GM21526 (cell line): ENCODE measurements around the gene HDAC2.
"Not testable (repeated sequence)": the region's sequence is repeated elsewhere in the genome, so short reads cannot be mapped to it uniquely, and the experiment has no call there.

Experiments used
- ATAC-seq: cut with Tn5 transposase; IDR thresholded peaks from one replicate; pipeline ENCODE4 v1.9.1; 2021; ENCODE audit warnings: moderate library complexity; ENCODE audit not compliant: unreplicated experiment, low FRiP score

HDAC2 gene

DNA sequence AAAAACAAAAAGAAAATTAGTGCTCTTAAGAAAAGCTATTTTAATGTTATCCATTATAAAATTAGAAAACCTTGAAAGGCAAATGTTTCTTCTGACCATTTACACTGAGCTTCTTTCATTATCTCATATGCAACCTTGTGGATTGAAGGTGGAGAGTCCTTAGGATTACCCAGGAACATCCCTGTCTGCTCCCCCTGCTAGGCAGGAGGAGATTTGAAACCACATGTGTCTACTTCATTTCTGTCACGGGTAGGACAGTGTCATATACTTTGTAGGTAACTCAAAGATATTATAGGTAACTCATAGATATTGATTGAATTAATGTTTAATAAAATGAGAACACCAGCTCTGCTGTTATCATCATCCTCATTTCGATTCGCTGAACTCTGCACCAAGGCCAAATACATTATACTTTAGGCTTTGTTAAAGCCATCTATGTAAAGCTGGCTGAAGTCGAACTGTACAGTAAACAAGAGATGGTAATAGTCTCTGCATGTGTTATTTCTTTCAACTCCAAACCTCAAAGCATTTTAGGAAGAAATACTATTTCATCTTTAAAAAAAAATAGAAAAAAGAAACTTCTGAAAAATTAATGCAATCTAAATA lies 49.5 kb downstream of the HDAC2 start:
- no peak for ATAC-seq

DNA sequence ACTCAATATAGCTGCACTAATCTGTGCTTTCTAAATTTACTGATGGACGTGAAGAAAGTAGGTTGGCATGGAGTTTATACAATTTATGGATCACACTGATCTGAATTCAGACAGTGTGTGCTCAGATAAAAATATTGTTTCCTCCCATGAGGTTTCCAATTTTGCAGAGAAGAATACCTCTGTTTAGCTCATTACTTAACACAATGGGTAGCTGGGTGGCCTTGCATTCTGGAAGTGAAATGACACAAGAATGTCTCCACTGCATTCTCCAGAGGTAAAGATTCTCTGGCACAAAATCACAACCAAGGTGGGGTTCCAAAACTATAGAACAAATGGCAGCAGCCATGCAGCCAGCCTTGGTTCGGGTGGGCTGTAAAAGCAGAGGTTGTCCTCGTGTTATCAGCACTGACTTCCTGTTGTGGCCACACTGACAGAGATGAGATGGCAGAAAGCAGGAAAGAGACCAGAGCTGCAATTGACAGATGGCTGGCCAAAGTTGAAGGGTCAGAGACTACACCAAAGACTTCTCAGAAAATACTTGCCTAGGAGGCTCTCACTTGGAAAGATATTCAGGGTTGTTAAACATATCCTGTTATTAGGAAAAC lies 50.2 kb downstream of the HDAC2 start:
- peak; percentile 77 for ATAC-seq

DNA sequence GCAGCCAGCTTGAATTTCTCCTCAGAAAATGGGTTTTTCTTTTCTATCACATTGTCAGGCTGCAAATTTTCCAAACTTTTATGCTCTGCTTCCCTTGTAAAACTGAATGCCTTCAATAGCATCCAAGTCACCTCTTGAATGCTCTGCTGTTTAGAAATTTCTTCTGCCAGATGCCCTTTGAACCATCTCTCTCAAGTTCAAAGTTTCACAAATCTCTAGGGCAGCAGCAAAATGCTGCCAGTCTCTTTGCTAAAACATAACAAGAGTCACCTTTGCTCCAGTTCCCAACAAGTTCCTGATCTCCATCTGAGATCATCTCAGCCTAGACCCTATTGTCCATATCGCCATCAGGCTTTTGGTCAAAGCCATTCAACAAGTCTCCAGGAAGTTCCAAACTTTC lies 60.7 kb downstream of the HDAC2 start:
- not testable (repeated sequence) for ATAC-seq

DNA sequence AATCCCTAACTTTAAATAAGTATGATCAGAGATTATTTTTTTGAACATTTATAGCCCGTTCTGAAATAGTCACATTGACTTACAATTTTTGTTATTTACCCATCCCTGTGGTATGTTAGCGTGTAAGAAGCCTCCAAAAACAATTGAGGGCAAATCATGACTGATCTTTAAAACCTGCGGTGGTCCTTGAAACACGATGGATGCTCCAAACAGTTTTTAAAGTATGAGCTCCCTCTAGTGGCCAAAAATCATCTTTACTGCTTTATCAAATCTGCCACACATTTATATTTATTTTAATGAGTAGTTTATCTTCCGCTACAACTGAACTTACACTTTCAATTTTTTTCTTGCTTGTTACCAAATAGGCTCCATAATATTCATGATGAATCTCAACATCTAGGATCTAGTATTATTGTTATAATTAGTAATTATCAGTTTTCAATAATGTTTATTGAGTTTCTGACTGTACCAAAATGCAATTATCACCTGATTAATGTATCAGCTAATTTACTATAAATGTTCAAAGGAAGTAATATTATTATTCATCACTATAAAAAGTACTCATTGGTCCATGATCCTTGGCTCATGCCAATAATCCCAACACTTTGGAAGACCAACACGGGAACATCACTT lies 61.6 kb downstream of the HDAC2 start:
- peak; percentile 84 for ATAC-seq

DNA sequence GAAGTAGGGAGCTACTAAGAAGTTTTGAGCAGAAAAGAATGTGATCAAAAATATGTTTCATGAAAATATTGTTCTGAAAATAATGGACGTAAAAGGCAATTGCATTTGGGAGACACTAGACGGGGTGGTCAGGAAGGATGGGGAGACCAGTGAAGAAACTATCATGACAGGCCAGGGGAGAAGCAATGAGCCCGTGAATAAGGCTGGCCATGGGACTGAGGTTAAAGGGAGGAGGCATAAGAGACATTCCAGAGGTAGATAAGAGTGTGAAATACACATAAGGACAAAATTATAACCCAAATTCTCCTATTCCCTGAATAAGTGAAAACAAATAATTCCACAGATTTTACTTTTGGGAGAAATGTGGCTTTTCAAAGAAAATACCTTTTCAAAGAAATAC lies 62.1 kb downstream of the HDAC2 start:
- ATAC-seq: no peak

DNA sequence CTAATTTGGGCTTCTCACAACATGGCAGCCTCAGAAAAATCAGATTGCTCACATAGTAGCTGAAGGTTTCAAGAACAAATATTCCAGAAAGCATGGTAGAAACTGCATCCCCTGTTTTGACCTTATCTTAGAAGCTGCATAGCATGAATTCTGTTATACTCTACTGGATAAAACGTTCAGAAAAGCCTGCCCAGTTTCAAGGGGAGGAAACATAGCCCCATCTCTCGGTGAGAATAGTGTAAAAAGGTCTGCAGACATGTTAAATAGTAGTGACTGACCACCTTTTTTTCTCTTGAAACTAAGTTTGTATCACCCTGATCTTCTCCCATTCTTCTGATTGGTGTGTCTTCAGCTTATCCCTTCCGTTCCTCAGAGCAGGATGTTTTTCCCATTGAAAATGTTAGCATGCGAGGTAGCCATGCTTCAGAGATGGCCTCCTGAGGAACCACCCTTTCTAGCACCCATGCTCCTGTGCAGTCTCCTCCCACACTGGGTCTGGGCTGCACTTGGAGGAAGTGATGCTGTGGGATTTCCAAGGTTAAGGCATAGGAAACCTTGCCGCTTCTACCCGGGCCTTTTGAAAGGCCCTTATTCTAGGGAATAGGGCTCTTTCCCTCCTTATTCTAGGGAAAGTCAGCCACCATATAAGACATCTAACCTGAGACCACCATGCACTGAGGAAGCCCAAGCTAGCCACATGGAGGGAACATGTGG lies 63.7 kb downstream of the HDAC2 start:
- no peak for ATAC-seq

DNA sequence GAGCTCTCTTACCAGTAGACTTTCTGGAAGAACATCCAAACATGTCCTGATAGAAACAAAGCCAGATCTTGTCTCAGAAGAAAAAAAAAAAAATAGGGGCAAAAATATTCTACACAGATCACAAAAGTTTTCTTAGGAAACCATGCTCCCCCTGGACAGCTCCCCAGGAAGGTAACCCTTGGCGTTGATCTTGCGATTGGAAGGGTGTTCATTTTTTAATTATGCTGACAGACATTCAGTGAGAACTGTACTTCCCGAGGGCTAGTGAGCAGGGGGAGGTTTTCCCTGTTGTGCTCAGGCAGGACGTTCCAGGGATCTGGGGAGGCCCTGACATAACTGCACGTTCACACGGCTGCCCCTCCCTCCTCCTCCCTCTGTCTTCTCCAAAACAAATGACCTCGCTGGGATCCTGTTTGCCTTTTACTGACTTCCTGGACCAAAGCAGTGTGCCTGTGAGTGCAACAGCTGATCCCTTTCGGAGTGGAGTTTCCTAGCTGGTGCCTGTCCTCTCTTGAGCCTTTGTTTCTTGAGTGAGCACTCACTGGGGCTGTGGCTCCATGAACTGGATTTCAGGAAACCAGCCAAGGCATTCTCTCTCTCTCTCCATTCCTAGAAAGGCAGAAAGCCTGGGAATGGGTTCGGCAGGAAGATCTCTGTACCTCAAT lies 67.2 kb downstream of the HDAC2 start:
- no peak for ATAC-seq

DNA sequence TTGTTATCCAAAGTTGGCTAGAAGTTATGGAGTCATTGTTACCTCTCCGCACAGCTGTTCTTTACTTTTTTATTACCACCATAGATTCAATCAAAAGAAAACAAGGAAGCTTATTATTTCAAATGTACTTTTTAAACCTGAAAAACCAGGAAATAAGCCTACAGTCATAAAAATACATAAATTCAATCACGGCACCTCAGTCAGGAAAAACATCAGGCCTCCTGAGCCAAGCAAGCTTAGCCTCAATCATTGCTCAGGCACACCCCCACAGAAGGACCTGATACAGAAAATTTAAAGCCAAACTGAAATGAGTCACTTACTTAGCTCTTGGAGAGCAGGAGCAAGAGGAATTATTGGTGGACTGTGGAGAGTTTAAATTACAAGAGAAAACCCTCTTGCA lies 69.5 kb downstream of the HDAC2 start:
- ATAC-seq: no peak

DNA sequence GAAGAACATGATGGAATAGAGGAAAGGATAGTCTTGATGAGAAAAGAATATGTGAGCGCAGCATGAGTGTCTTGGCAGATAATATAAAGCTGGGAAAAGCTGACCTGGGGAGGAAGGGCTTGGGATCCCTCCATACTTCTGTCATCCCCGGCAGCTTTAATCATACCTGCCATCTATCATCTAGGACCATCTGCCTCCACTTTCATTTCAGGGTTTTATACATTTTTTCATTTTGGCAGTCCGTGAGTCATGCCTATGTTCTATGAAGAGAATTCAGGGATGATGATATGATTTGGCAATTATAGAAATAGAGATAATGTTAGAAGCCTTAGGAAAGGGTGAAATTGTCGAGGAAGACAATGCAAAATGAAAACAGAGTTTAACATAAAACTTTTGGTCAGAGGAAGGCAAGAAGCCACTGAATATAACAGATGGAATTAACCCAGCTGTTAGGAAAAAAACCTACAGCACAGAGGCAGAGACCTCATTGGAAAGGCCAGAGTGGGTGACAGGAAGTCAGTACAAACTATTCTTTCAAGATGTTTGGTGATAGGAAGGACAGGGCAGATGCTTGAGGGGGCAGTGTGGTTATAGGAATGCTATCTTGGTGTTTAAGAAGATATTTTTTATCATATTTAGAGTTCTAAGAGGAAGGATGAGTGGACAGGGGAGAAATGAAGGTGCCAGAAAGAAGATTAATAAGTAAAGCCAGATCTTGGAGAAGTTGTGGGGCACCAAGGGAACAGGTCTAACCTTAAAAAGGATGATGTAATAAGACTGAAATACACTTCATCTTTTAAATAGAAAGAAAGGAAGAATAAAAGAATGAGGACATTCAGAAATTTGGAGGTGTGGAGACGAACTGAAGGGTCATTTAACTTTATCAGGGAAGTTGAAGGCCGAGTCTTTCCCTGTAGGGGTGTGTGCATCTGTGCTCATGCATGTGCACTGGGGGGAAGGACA lies 76.0 kb downstream of the HDAC2 start:
- no peak for ATAC-seq

DNA sequence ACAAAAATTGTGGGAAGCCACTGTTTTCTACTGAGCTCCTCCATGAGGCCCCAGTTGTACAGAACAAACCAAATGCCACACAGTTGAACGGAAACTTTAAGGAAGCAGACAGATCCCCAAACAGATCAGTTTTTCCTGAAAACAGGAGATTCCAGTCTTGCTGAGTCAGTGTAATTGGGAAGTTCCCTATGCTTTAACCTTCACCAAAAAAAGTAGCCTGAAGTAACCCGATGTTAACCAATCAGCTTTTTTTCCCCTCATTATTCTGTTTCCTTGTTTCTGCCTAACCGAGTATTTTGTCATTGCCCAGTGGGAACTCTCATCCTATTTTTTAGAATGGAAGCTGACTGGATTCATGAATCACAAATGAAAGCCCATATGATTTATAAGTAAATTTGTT lies 77.1 kb downstream of the HDAC2 start:
- ATAC-seq: no peak

DNA sequence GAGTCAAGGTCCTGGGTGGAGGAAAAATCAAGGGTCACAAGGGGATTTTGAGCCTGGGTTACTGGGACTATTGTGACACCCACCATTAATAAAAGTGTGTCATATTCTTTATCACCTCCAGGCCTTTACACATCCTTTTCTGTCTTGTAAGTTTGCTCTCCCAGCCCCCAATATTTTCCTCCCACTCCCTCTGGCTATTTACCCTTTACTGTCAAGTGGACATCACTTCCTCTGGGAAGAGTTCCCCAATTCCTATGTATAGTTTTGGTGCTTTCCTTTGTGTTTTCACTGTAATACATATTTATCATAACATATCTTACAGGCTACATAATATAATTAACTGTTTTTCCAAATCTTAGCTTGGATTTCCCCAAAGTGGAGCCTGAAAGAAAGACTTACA lies 77.5 kb downstream of the HDAC2 start:
- no peak for ATAC-seq

DNA sequence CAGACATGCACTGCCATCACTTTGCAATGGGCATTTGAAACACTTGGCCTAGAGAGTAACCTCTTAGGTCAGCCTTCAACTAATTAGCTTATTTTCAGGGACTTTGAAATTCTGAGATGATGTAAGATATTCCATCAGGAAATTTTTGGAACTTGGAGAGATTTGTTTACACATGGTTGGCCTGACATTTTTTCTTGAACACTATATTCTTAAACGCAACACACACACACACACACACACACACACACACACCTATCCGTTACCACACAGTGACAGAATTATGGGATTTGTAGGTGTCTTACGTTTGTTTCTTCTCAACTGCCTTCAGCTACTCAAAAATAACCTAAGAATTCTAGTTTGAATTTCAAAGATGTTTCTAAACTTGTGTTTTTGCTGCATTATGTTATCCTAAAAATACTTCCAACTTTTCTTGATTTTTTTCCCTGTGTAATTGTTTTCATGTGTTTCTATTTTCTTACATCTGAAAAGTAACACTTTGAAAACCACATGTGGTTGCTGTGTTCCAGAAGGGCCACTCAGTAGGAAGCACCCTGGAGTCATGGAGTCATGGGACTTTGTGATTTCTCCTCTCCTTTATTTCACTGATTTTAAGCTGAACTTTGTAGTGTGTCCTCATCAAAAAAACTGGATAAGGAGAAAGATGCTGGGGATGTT lies 81.9 kb downstream of the HDAC2 start:
- no peak for ATAC-seq

DNA sequence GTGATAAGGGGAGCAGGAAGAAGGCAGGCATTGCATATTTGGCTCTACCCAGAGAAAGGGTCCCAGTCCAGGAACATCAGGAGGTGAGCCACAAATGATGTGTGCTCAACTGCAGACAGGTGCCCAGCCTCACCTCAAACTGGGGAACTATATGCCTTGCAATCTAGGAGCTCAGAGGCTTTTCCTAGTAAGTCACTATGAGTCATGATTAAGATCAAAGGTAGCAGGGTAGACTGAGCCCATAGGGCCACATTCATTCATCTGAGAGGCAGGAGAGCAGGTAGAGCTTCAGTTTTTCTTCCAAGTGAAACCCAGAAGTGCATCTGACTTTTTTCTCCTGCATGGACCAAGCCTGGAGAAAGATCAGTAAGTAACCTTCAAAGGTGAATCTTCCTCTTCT lies 82.5 kb downstream of the HDAC2 start:
- ATAC-seq: no peak

DNA sequence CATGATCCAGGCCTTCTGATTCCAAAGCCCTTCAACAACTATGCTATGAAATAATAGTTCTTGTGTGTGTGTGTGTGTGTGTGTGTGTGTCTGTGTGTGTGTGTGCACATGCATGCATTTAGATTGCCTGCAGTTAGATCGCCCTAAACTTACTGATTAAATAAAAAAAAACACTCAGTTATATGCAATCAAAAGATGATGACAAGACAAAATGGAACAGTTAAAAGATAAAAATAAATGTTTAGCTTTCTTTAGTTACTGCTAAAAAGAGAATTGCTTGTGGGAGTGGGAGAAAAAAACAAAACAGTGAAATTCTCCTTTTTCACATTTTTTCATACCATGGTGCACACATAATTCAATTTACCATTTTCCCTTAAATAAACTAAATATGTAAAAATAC lies 84.4 kb downstream of the HDAC2 start:
- ATAC-seq: no peak

DNA sequence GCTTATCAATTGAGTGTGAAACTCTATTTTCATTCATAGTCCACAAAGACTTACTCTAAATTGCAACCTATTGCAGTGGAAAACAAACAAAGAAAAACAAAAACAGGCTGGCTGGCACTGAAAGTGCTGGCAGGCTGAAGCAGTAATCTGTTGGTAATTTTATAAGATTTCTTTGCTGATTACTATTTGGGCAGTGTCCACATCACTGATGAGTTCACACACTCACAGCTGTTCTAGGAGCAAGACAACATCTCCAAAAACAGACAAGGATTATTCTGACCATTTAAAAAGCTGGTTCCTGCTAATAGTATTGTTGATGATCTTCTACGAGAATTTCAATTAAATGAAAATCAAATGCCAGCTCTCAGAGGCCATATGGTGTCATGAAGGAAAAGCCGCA lies 86.9 kb downstream of the HDAC2 start:
- no peak for ATAC-seq
